HG02623 (cell line): ENCODE measurements around the gene ADAMTS8.

Source experiments
- ATAC-seq: cut with Tn5 transposase; IDR thresholded peaks from one replicate; pipeline ENCODE4 v1.9.1; 2021; ENCODE audit warnings: moderate library complexity; ENCODE audit not compliant: unreplicated experiment

The ADAMTS8 gene

GRCh38 chr11:130421697-130422096 is 6.7 kb downstream of the ADAMTS8 start:
- no peak for ATAC-seq

- no peak for ATAC-seq
These were observed 7.2 kb downstream of the ADAMTS8 start for GRCh38 chr11:130421199-130421585.

- ATAC-seq = no peak
These were observed 7.8 kb downstream of the ADAMTS8 start for GRCh38 chr11:130420478-130421198.

- ATAC-seq = no peak
These were observed 9.7 kb downstream of the ADAMTS8 start for GRCh38 chr11:130418756-130419155.

GRCh38 chr11:130418210-130418609 is 10.2 kb downstream of the ADAMTS8 start:
- no peak for ATAC-seq

GRCh38 chr11:130416906-130417305 is 11.5 kb downstream of the ADAMTS8 start:
- no peak for ATAC-seq

GRCh38 chr11:130416530-130416882 is 11.9 kb downstream of the ADAMTS8 start:
- ATAC-seq = no peak

- ATAC-seq = no peak
These were observed 12.5 kb downstream of the ADAMTS8 start for GRCh38 chr11:130415731-130416529.

- ATAC-seq = no peak
These were observed 14.0 kb downstream of the ADAMTS8 start for GRCh38 chr11:130414107-130415080.

- no peak for ATAC-seq
These were observed 14.9 kb downstream of the ADAMTS8 start for GRCh38 chr11:130413405-130414106.

- no peak for ATAC-seq
These were observed 17.2 kb downstream of the ADAMTS8 start for GRCh38 chr11:130411223-130411622.

GRCh38 chr11:130409594-130410388 is 18.6 kb downstream of the ADAMTS8 start:
- ATAC-seq = no peak

GRCh38 chr11:130408901-130409300 is 19.5 kb downstream of the ADAMTS8 start:
- no peak for ATAC-seq

- ATAC-seq = no peak
These were observed 20.0 kb downstream of the ADAMTS8 start for GRCh38 chr11:130408401-130408890.

- no peak for ATAC-seq
These were observed 20.4 kb downstream of the ADAMTS8 start for GRCh38 chr11:130407978-130408377.

GRCh38 chr11:130405428-130405827 is 23.0 kb downstream of the ADAMTS8 start:
- no peak for ATAC-seq

- ATAC-seq = no peak
These were observed 23.7 kb downstream of the ADAMTS8 start for GRCh38 chr11:130404727-130405126.

- ATAC-seq = no peak
These were observed 24.4 kb downstream of the ADAMTS8 start for GRCh38 chr11:130403967-130404366.

- ATAC-seq = no peak
These were observed 25.1 kb downstream of the ADAMTS8 start for GRCh38 chr11:130403271-130403804.
